DMS79 (cell line): Measurements from ENCODE around the gene POLA1.

Experiments used
- DNase-seq: peaks from one replicate; lab custom pipeline; 2025; lab: John Stamatoyannopoulos, UW

POLA1 gene

GRCh38 chrX:24876530-24877287 lies 183.0 kb downstream of the POLA1 start:
- DNase-seq: no peak

- DNase-seq: no peak
Observed at GRCh38 chrX:24877288-24877664, 183.6 kb downstream of the POLA1 start.

GRCh38 chrX:24877854-24878650 lies 184.3 kb downstream of the POLA1 start:
- DNase-seq: peak; percentile 10

GRCh38 chrX:24879679-24880078 lies 186.0 kb downstream of the POLA1 start:
- DNase-seq: no peak

- DNase-seq: no peak
Observed at GRCh38 chrX:24886916-24887315, 193.2 kb downstream of the POLA1 start.

GRCh38 chrX:24890677-24891076 lies 197.0 kb downstream of the POLA1 start:
- no peak for DNase-seq

- DNase-seq: peak; percentile 14
Observed at GRCh38 chrX:24899391-24899790, 205.7 kb downstream of the POLA1 start.

GRCh38 chrX:24900234-24900633 lies 206.5 kb downstream of the POLA1 start:
- no peak for DNase-seq

GRCh38 chrX:24902806-24903205 lies 209.1 kb downstream of the POLA1 start:
- no peak for DNase-seq

GRCh38 chrX:24918715-24919114 lies 225.0 kb downstream of the POLA1 start:
- DNase-seq: no peak

GRCh38 chrX:24920769-24921168 lies 227.1 kb downstream of the POLA1 start:
- no peak for DNase-seq

- no peak for DNase-seq
Observed at GRCh38 chrX:24925430-24925829, 231.7 kb downstream of the POLA1 start.

- no peak for DNase-seq
Observed at GRCh38 chrX:24927372-24927771, 233.7 kb downstream of the POLA1 start.

- no peak for DNase-seq
Observed at GRCh38 chrX:24928114-24928513, 234.4 kb downstream of the POLA1 start.

- no peak for DNase-seq
Observed at GRCh38 chrX:24934279-24934678, 240.6 kb downstream of the POLA1 start.

- DNase-seq: no peak
Observed at GRCh38 chrX:24945009-24945408, 251.3 kb downstream of the POLA1 start.

GRCh38 chrX:24946369-24946768 lies 252.7 kb downstream of the POLA1 start:
- no peak for DNase-seq

GRCh38 chrX:24954732-24955131 lies 261.0 kb downstream of the POLA1 start:
- no peak for DNase-seq

GRCh38 chrX:24955372-24955930 lies 261.7 kb downstream of the POLA1 start:
- no peak for DNase-seq

- no peak for DNase-seq
Observed at GRCh38 chrX:24956828-24957227, 263.1 kb downstream of the POLA1 start.

- DNase-seq: no peak
Observed at GRCh38 chrX:24961809-24962208, 268.1 kb downstream of the POLA1 start.

GRCh38 chrX:24963823-24964222 lies 270.1 kb downstream of the POLA1 start:
- DNase-seq: no peak

- DNase-seq: no peak
Observed at GRCh38 chrX:24965372-24965771, 271.7 kb downstream of the POLA1 start.
